Measurements from ENCODE around the gene CD7. TPM values are rescaled to one million over a fixed set of nuclear protein-coding genes. Genes with fewer than 3 reads are reported as not detected.
"Not testable (repeated sequence)": the region's sequence is repeated elsewhere in the genome, so short reads cannot be mapped to it uniquely, and the experiment has no call there.

Gene CD7
- total RNA-seq, 1 donor from 2014 or later, result not detected

DNA sequence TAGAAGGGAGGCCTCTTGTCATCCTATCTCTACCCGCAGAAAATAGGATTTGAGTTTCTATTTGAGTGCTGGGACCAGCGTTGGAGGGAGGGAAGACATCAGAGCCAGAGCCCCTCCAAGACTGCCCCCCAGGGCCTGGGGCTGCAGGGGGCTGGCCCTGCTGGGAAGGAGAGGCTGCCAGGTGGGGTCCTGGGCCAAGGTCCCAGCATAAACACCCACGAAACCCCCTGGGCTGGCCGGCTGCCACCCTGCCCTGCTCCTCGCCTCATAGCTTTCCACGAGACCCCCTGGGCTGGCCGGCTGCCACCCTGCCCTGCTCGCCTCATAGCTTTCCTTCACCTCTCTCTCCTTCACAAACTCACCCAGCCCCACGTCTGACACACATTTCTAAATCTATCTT is 31.0 kb upstream of the CD7 start:
- no peak for DNase-seq (ENCODE audit: low spot score)
- Histone ChIP-seq H4K20me1 (ENCODE audit: low read depth) (no peaks in the 10 kb centered on the region), H3K9ac (no peak overlapping the region), H3K4me3 (no peak overlapping the region), H3K27ac (no peak overlapping the region), H3K9me3 (ENCODE audit: low read depth) (no peaks in the 10 kb centered on the region), H3K4me1 (peaks cover 9% of the 10 kb centered on the region), H3K79me2 (ENCODE audit: low read depth) (no peaks in the 10 kb centered on the region), H3K36me3 (no peaks in the 10 kb centered on the region), H3K4me2 (no peak overlapping the region), H3K27me3 (no peaks in the 10 kb centered on the region), H2AFZ (replicated peaks) (no peak overlapping the region), H3F3A (ENCODE audit: low read depth) (peaks cover 3% of the 10 kb centered on the region)
- Mint-ChIP-seq H3K27ac (no peak overlapping the region), H3K27me3 (ENCODE audit: insufficient read depth, low read depth) (peaks cover 5% of the 10 kb centered on the region), H3K4me1 (peaks cover 31% of the 10 kb centered on the region), H3K36me3 (no peaks in the 10 kb centered on the region), H3K9me3 (no peaks in the 10 kb centered on the region), H3K4me3 (peak overlapping the region; percentile 33)
- TF ChIP-seq EZH2phosphoT487 (IDR thresholded peaks at IDR 0.05) (no peak), EZH2 (IDR thresholded peaks at IDR 0.05) (no peak)
- TF ChIP-seq, protein P1, sequence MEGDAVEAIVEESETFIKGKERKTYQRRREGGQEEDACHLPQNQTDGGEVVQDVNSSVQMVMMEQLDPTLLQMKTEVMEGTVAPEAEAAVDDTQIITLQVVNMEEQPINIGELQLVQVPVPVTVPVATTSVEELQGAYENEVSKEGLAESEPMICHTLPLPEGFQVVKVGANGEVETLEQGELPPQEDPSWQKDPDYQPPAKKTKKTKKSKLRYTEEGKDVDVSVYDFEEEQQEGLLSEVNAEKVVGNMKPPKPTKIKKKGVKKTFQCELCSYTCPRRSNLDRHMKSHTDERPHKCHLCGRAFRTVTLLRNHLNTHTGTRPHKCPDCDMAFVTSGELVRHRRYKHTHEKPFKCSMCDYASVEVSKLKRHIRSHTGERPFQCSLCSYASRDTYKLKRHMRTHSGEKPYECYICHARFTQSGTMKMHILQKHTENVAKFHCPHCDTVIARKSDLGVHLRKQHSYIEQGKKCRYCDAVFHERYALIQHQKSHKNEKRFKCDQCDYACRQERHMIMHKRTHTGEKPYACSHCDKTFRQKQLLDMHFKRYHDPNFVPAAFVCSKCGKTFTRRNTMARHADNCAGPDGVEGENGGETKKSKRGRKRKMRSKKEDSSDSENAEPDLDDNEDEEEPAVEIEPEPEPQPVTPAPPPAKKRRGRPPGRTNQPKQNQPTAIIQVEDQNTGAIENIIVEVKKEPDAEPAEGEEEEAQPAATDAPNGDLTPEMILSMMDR (IDR thresholded peaks at IDR 0.05), result no peak

DNA sequence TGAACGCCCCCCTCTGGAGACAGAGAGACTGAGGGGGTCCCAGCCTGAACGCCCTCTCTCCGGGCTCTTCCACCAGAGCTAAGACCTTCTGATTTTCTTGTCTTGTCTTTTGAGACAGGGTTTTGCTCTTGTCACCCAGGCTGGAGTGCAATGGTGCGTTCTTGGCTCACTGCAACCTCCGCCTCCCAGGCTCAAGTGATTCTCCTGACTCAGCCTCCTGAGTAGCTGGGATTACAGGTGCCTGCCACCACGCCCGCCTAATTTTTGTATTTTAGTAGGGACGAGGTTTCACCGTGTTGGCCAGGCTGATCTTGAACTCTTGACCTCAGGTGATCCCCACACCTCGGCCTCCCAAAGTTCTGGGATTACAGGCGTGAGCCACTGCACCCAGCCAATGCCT is 30.6 kb upstream of the CD7 start:
- H3K36me3 Mint-ChIP-seq; H3K79me2 ChIP-seq (ENCODE audit: low read depth); H3K9me3 ChIP-seq (ENCODE audit: low read depth); H2AFZ ChIP-seq (replicated peaks); H3K9ac ChIP-seq; H3K27me3 ChIP-seq; H4K20me1 ChIP-seq (ENCODE audit: low read depth); H3K36me3 ChIP-seq; H3K4me2 ChIP-seq; H3K9me3 Mint-ChIP-seq; H3K4me3 Mint-ChIP-seq; H3K4me3 ChIP-seq; H3K27me3 Mint-ChIP-seq (ENCODE audit: insufficient read depth, low read depth); H3K27ac ChIP-seq; H3K27ac Mint-ChIP-seq; H3F3A ChIP-seq (ENCODE audit: low read depth); DNase-seq (ENCODE audit: low spot score): not testable (repeated sequence)
- peaks cover 13% of the 10 kb centered on the region for H3K4me1 ChIP-seq
- H3K4me1 Mint-ChIP-seq, result peaks cover 36% of the 10 kb centered on the region

GRCh38 chr17:82346342-82347300 is 29.2 kb upstream of the CD7 start:
- no peak overlapping the region for H3K9ac ChIP-seq
- H3K4me2 ChIP-seq, result no peak overlapping the region
- TF ChIP-seq, protein P1 (IDR thresholded peaks at IDR 0.05), result no peak
- no peak for TF ChIP-seq EZH2phosphoT487 (IDR thresholded peaks at IDR 0.05)
- no peak for TF ChIP-seq EZH2 (IDR thresholded peaks at IDR 0.05)
- peak overlapping the region; percentile 6 for H3K27ac Mint-ChIP-seq
- H3K27me3 Mint-ChIP-seq (ENCODE audit: insufficient read depth, low read depth), result peaks cover 15% of the 10 kb centered on the region
- H3K4me3 ChIP-seq, result no peak overlapping the region
- H3K4me1 Mint-ChIP-seq, result peaks cover 37% of the 10 kb centered on the region
- H3K27me3 ChIP-seq, result no peaks in the 10 kb centered on the region
- H3K79me2 ChIP-seq (ENCODE audit: low read depth), result no peaks in the 10 kb centered on the region
- H4K20me1 ChIP-seq (ENCODE audit: low read depth), result no peaks in the 10 kb centered on the region
- peaks cover 19% of the 10 kb centered on the region for H3K4me1 ChIP-seq
- H3K36me3 ChIP-seq, result no peaks in the 10 kb centered on the region
- no peaks in the 10 kb centered on the region for H3K36me3 Mint-ChIP-seq
- H3K4me3 Mint-ChIP-seq, result peak overlapping the region; percentile 10
- no peak overlapping the region for H3K27ac ChIP-seq
- no peaks in the 10 kb centered on the region for H3K9me3 ChIP-seq (ENCODE audit: low read depth)
- H3F3A ChIP-seq (ENCODE audit: low read depth), result peaks cover 10% of the 10 kb centered on the region
- H2AFZ ChIP-seq (replicated peaks), result no peak overlapping the region
- H3K9me3 Mint-ChIP-seq, result no peaks in the 10 kb centered on the region
- DNase-seq (ENCODE audit: low spot score), result no peak

All from neural progenitor cell (in vitro differentiated cells).